ENCODE measurements around the gene CDCA5. TPM values are rescaled to one million over a fixed set of nuclear protein-coding genes. Genes with fewer than 3 reads are reported as not detected.

The CDCA5 gene
- total and polyA plus RNA-seq, 2 donors from 2014 or later: 0.43 to 1.4 TPM

DNA sequence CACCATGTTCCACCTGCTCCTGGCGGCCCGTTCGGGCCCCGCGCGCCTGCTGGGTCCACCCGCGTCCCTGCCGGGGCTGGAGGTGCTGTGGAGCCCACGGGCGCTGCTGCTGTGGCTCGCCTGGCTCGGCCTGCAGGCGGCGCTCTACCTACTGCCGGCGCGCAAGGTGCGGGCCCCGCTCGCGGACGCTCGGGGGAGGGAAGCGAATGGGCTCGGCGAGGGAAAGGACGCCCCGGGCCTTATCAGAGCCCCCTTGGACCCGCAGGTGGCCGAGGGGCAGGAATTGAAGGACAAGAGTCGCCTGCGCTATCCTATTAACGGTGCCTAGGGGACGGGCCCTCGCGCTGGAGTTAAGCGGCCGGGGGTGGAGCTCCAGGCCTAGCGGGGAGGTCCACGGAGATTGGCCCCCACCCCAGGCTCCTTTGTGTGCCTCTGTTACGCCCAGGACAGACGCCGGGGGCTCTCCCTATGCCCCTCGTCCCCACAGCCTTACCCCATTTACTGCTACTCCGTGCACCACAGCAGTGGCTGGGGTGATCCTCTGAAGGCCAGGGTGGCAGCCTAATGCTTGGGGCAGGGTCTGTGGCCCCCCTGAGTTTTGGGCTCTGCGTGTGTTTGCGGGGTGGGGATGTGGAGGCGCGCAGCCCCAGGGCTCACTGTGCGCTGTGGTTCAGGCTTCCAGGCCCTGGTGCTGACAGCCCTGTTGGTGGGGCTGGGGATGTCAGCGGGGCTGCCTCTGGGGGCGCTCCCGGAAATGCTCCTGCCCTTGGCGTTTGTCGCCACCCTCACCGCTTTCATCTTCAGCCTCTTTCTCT lies 28.9 kb upstream of the CDCA5 start:
- Histone ChIP-seq H3K9me3 (ENCODE audit: control insufficient read depth in 2 of 3, insufficient read depth in 1 of 3, low read length in 3 of 3) (no peaks in the 10 kb centered on the region), H3K4me1 (ENCODE audit: control insufficient read depth in 2 of 3, insufficient read depth in 2 of 3, low read depth in 1 of 3, low read length in 3 of 3) (peaks cover 0 to 43% (median 10%) of the 10 kb centered on the region in 3 donors), H3K27ac (ENCODE audit: low read depth in 2 of 2, low read length in 2 of 2) (peak overlapping the region; percentile 69 to 72), H3K36me3 (ENCODE audit: control insufficient read depth in 2 of 3, insufficient read depth in 3 of 3, low read length in 3 of 3) (peaks cover 0 to 6% (median 0%) of the 10 kb centered on the region in 3 donors), H3K9ac (ENCODE audit: low read length in 3 of 3) (peak overlapping the region in 2 of 3 donors; percentile 46 to 77), H3K27me3 (ENCODE audit: control insufficient read depth, insufficient read depth, low read length) (no peaks in the 10 kb centered on the region), H3K4me3 (ENCODE audit: low read length in 3 of 3) (peak overlapping the region; percentile 20 to 63 (median 44))
- intact Hi-C loops (cut with DNase I): no loop called here
- DNase-seq (peak; percentile 65 to 86 (median 74)), FAIRE-seq (no peak)
- TF ChIP-seq, protein P1, sequence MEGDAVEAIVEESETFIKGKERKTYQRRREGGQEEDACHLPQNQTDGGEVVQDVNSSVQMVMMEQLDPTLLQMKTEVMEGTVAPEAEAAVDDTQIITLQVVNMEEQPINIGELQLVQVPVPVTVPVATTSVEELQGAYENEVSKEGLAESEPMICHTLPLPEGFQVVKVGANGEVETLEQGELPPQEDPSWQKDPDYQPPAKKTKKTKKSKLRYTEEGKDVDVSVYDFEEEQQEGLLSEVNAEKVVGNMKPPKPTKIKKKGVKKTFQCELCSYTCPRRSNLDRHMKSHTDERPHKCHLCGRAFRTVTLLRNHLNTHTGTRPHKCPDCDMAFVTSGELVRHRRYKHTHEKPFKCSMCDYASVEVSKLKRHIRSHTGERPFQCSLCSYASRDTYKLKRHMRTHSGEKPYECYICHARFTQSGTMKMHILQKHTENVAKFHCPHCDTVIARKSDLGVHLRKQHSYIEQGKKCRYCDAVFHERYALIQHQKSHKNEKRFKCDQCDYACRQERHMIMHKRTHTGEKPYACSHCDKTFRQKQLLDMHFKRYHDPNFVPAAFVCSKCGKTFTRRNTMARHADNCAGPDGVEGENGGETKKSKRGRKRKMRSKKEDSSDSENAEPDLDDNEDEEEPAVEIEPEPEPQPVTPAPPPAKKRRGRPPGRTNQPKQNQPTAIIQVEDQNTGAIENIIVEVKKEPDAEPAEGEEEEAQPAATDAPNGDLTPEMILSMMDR (IDR thresholded peaks at IDR 0.05; ENCODE audit: borderline replicate concordance, extremely low read depth, insufficient read depth): peak; percentile 72

DNA sequence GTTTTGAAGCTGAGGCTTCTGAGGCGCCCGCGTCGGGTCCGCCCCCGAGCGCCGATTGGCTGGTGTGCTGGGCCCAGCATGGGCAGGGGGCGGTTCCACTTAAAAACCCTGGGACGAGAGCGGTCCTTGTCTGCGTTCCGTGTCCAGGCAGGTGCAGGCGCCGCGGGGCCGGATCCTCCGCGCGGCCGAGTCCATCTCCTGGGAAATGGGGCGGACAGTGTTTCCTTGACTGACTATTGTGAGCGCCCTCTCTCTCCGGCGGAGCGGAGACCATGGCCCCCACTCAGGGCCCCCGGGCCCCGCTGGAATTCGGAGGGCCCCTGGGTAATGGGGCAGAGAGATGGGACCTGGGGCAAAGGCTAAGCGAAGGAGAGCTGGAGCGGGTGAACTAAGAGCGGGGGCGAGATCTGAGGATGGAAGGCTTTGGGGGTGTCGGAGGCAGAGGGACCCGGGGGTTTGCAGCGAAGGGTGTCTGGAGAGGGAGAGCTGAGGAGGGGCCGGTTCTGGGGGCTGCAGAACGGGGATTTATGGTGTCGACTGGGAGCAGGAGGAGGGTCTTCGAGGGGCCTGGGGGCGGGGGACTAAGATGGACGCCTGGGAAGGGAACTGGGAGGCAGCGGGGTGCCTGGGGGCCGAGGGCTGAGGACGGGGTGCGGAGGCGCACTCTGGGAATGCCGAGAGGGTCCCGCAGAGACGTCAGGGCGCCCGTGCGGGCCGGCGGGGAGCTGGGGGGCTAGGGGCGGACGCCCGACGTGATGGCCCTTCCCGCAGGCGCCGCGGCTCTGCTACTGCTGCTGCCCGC lies 28.1 kb upstream of the CDCA5 start, which contains the start of gene TM7SF2:
Gene TM7SF2, plus strand, starts transcription at position 129 of the 802 bp plus-strand sequence. Its CDS starts 144 bp downstream, at position 273.
- intact Hi-C loops (cut with DNase I): no loop called here
- H3K4me1 ChIP-seq (ENCODE audit: control insufficient read depth in 2 of 3, insufficient read depth in 2 of 3, low read depth in 1 of 3, low read length in 3 of 3): peaks cover 0 to 43% (median 10%) of the 10 kb centered on the region in 3 donors
- peak within 1 kb of the TSS in 2 of 3 donors; percentile 46 to 77 for H3K9ac ChIP-seq (ENCODE audit: low read length in 3 of 3)
- peak within 1 kb of the TSS; percentile 44 to 63 (median 47) for H3K4me3 ChIP-seq (ENCODE audit: low read length in 3 of 3)
- peaks cover 0 to 6% (median 0%) of the 10 kb centered on the region in 3 donors for H3K36me3 ChIP-seq (ENCODE audit: control insufficient read depth in 2 of 3, insufficient read depth in 3 of 3, low read length in 3 of 3)
- TF ChIP-seq, protein P1 (IDR thresholded peaks at IDR 0.05; ENCODE audit: borderline replicate concordance, extremely low read depth, insufficient read depth): no peak
- H3K9me3 ChIP-seq (ENCODE audit: control insufficient read depth in 2 of 3, insufficient read depth in 1 of 3, low read length in 3 of 3): no peaks in the 10 kb centered on the region
- H3K27ac ChIP-seq (ENCODE audit: low read depth in 2 of 2, low read length in 2 of 2): peak within 1 kb of the TSS; percentile 69 to 72
- DNase-seq (peak; percentile 96 to 99 (median 98)), FAIRE-seq (peak; percentile 83)
- no peaks in the 10 kb centered on the region for H3K27me3 ChIP-seq (ENCODE audit: control insufficient read depth, insufficient read depth, low read length)

DNA sequence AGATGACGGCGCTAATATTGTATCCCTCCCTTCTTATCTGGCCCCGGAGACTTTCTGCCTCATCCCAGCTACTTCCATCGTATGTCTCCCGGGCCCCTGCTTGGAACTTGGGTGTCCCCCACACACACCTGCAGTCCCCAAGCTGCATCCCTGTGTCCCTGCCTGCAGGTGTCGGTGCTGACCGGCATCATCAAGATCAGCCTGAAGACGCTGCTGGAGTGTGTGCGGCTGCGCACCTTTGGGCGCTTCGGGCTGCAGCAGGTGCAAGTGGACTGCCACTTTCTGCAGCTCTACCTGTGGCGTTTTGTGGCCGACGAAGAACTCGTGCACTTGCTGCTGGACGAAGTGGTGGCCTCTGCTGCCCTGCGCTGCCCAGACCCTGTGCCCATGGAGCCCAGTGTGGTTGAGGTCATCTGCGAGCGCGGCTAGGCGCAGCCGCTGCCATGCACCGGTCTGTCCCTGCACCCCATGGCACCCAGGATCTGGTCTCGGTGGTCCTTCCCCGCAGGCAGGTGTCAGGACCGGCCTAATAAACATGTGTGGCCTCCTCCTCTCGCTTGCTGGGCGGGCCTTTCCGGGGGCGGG lies 27.4 kb upstream of the CDCA5 start:
- TF ChIP-seq, protein P1 (IDR thresholded peaks at IDR 0.05; ENCODE audit: borderline replicate concordance, extremely low read depth, insufficient read depth): no peak
- FAIRE-seq (no peak), DNase-seq (no peak)
- Histone ChIP-seq H3K36me3 (ENCODE audit: control insufficient read depth in 2 of 3, insufficient read depth in 3 of 3, low read length in 3 of 3) (peaks cover 0 to 5% (median 0%) of the 10 kb centered on the region in 3 donors), H3K9ac (ENCODE audit: low read length in 3 of 3) (no peak overlapping the region), H3K4me3 (ENCODE audit: low read length in 3 of 3) (no peak overlapping the region), H3K4me1 (ENCODE audit: control insufficient read depth in 2 of 3, insufficient read depth in 2 of 3, low read depth in 1 of 3, low read length in 3 of 3) (peaks cover 0 to 39% (median 8%) of the 10 kb centered on the region in 3 donors), H3K27ac (ENCODE audit: low read depth in 2 of 2, low read length in 2 of 2) (no peak overlapping the region), H3K9me3 (ENCODE audit: control insufficient read depth in 2 of 3, insufficient read depth in 1 of 3, low read length in 3 of 3) (no peaks in the 10 kb centered on the region), H3K27me3 (ENCODE audit: control insufficient read depth, insufficient read depth, low read length) (no peaks in the 10 kb centered on the region)
- intact Hi-C loops (cut with DNase I): no loop called here
